Occipital lobe (tissue), 2 donors: ENCODE data around the gene FRMD4A. TPM values are rescaled to one million over a fixed set of nuclear protein-coding genes. Genes with fewer than 3 reads are reported as not detected.

Experiments used
- DNase-seq: peaks from one replicate; lab custom pipeline; 2025; lab: John Stamatoyannopoulos, UW
- total RNA-seq: library from RNA; depleted of rRNA; stranded (reverse); fragments of >200 nt; gene quantifications from one replicate; pipeline ENCODE4 v1.2.3, GENCODE V29; 2014

FRMD4A gene
- total RNA-seq, 1 donor from 2014 or later = 153 TPM

GRCh38 chr10:14191407-14191806 is 139.3 kb downstream of the FRMD4A start:
- DNase-seq = no peak

GRCh38 chr10:14190702-14191101 is 140.0 kb downstream of the FRMD4A start:
- DNase-seq = no peak

GRCh38 chr10:14186245-14186644 is 144.5 kb downstream of the FRMD4A start:
- no peak for DNase-seq

GRCh38 chr10:14185316-14186045 is 145.2 kb downstream of the FRMD4A start:
- no peak for DNase-seq

- DNase-seq = no peak
Observed at GRCh38 chr10:14184841-14185315, 145.8 kb downstream of the FRMD4A start.

- DNase-seq = no peak
Observed at GRCh38 chr10:14182781-14183180, 147.9 kb downstream of the FRMD4A start.

- no peak for DNase-seq
Observed at GRCh38 chr10:14181567-14181936, 149.2 kb downstream of the FRMD4A start.

GRCh38 chr10:14180911-14181566 is 149.7 kb downstream of the FRMD4A start:
- no peak for DNase-seq

- DNase-seq = no peak
Observed at GRCh38 chr10:14179251-14179650, 151.5 kb downstream of the FRMD4A start.

GRCh38 chr10:14173706-14174594 is 156.8 kb downstream of the FRMD4A start:
- DNase-seq = peak; percentile 27

- DNase-seq = no peak
Observed at GRCh38 chr10:14173391-14173705, 157.4 kb downstream of the FRMD4A start.

GRCh38 chr10:14172336-14172950 is 158.3 kb downstream of the FRMD4A start:
- no peak for DNase-seq

GRCh38 chr10:14171336-14171735 is 159.4 kb downstream of the FRMD4A start:
- DNase-seq = no peak

GRCh38 chr10:14163377-14164086 is 167.2 kb downstream of the FRMD4A start:
- no peak for DNase-seq

GRCh38 chr10:14162629-14163344 is 167.9 kb downstream of the FRMD4A start:
- no peak for DNase-seq

GRCh38 chr10:14162061-14162460 is 168.7 kb downstream of the FRMD4A start:
- DNase-seq = no peak

- no peak for DNase-seq
Observed at GRCh38 chr10:14160299-14160698, 170.4 kb downstream of the FRMD4A start.

- no peak for DNase-seq
Observed at GRCh38 chr10:14158575-14158974, 172.1 kb downstream of the FRMD4A start.

GRCh38 chr10:14156104-14156503 is 174.6 kb downstream of the FRMD4A start:
- no peak for DNase-seq

GRCh38 chr10:14153570-14154055 is 177.1 kb downstream of the FRMD4A start:
- DNase-seq = no peak
